ENCODE results near the gene AHCYL2.

DNA sequence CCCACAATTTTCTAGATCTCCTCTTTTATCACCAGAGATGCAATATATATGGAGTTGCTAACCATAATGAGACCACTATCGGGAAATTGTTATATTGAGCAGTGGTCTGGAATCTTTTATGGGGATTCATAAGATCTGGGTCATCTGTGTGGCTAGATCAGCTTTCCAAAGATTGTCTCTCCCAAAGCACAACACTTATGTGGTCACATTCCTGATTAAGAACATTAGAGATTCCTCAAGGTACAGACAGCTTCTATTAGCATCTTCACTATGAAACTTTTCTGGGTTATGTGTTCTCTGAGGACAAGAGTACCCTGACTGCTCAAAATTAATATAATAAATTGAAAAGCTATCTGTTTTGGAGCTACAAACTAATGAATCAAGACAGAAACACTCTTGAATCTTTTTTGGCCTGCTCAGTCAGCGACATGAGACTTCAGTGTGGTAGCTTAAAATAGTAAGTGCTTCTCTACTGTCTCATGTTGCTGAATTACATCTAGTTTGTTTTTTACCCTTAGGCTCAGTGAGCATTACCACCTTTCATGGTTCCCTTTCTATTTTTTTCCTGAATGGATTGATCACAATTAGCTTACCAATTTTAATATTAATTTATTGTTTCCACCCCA is 166.8 kb downstream of the AHCYL2 start:
- TF ChIP-seq FOXK1 (CRISPR knock-in tag; IDR thresholded peaks at IDR 0.05) (no peak), ZNF232 (CRISPR knock-in tag; IDR thresholded peaks at IDR 0.05) (no peak), IRF2 (CRISPR knock-in tag; IDR thresholded peaks at IDR 0.05; ENCODE audit: borderline replicate concordance, low read depth) (no peak), TEAD1 (CRISPR knock-in tag; IDR thresholded peaks at IDR 0.05) (no peak), NFATC4 (CRISPR knock-in tag; IDR thresholded peaks at IDR 0.05) (no peak), ZNF423 (CRISPR knock-in tag; IDR thresholded peaks at IDR 0.05) (no peak), FOXJ3 (CRISPR knock-in tag; IDR thresholded peaks at IDR 0.05; ENCODE audit: borderline replicate concordance) (no peak), ATF1 (CRISPR knock-in tag; IDR thresholded peaks at IDR 0.05) (no peak)
- TF ChIP-seq, protein P1, sequence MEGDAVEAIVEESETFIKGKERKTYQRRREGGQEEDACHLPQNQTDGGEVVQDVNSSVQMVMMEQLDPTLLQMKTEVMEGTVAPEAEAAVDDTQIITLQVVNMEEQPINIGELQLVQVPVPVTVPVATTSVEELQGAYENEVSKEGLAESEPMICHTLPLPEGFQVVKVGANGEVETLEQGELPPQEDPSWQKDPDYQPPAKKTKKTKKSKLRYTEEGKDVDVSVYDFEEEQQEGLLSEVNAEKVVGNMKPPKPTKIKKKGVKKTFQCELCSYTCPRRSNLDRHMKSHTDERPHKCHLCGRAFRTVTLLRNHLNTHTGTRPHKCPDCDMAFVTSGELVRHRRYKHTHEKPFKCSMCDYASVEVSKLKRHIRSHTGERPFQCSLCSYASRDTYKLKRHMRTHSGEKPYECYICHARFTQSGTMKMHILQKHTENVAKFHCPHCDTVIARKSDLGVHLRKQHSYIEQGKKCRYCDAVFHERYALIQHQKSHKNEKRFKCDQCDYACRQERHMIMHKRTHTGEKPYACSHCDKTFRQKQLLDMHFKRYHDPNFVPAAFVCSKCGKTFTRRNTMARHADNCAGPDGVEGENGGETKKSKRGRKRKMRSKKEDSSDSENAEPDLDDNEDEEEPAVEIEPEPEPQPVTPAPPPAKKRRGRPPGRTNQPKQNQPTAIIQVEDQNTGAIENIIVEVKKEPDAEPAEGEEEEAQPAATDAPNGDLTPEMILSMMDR (IDR thresholded peaks at IDR 0.05) = no peak
- TF ChIP-seq, protein P2, sequence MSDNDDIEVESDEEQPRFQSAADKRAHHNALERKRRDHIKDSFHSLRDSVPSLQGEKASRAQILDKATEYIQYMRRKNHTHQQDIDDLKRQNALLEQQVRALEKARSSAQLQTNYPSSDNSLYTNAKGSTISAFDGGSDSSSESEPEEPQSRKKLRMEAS (CRISPR knock-in tag; IDR thresholded peaks at IDR 0.05) = no peak
- TF ChIP-seq, protein P3, sequence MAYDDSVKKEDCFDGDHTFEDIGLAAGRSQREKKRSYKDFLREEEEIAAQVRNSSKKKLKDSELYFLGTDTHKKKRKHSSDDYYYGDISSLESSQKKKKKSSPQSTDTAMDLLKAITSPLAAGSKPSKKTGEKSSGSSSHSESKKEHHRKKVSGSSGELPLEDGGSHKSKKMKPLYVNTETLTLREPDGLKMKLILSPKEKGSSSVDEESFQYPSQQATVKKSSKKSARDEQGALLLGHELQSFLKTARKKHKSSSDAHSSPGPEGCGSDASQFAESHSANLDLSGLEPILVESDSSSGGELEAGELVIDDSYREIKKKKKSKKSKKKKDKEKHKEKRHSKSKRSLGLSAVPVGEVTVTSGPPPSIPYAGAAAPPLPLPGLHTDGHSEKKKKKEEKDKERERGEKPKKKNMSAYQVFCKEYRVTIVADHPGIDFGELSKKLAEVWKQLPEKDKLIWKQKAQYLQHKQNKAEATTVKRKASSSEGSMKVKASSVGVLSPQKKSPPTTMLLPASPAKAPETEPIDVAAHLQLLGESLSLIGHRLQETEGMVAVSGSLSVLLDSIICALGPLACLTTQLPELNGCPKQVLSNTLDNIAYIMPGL (CRISPR knock-in tag; IDR thresholded peaks at IDR 0.05) = no peak
- TF ChIP-seq, protein P4, sequence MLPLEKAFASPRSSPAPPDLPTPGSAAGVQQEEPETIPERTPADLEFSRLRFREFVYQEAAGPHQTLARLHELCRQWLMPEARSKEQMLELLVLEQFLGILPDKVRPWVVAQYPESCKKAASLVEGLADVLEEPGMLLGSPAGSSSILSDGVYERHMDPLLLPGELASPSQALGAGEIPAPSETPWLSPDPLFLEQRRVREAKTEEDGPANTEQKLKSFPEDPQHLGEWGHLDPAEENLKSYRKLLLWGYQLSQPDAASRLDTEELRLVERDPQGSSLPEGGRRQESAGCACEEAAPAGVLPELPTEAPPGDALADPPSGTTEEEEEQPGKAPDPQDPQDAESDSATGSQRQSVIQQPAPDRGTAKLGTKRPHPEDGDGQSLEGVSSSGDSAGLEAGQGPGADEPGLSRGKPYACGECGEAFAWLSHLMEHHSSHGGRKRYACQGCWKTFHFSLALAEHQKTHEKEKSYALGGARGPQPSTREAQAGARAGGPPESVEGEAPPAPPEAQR (CRISPR knock-in tag; IDR thresholded peaks at IDR 0.05) = no peak
- TF ChIP-seq, protein P5, sequence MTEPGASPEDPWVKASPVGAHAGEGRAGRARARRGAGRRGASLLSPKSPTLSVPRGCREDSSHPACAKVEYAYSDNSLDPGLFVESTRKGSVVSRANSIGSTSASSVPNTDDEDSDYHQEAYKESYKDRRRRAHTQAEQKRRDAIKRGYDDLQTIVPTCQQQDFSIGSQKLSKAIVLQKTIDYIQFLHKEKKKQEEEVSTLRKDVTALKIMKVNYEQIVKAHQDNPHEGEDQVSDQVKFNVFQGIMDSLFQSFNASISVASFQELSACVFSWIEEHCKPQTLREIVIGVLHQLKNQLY (CRISPR knock-in tag; IDR thresholded peaks at IDR 0.05) = no peak
- TF ChIP-seq, protein P6, sequence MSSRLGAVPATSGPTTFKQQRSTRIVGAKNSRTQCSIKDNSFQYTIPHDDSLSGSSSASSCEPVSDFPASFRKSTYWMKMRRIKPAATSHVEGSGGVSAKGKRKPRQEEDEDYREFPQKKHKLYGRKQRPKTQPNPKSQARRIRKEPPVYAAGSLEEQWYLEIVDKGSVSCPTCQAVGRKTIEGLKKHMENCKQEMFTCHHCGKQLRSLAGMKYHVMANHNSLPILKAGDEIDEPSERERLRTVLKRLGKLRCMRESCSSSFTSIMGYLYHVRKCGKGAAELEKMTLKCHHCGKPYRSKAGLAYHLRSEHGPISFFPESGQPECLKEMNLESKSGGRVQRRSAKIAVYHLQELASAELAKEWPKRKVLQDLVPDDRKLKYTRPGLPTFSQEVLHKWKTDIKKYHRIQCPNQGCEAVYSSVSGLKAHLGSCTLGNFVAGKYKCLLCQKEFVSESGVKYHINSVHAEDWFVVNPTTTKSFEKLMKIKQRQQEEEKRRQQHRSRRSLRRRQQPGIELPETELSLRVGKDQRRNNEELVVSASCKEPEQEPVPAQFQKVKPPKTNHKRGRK (CRISPR knock-in tag; IDR thresholded peaks at IDR 0.05; ENCODE audit: borderline replicate concordance) = no peak
